ENCODE measurements around the gene BID. TPM values are rescaled to one million over a fixed set of nuclear protein-coding genes. Genes with fewer than 3 reads are reported as not detected.

The BID gene
- total RNA-seq, 4 donors from 2014 or later, result 16.5 to 35.1 (median 27.5) TPM

GRCh38 chr22:17818649-17819048 is 44.4 kb upstream of the BID start:
- Histone ChIP-seq H3K4me3 (no peak overlapping the region), H3K4me1 (no peaks in the 10 kb centered on the region), H3K9me3 (no peaks in the 10 kb centered on the region), H3K36me3 (peaks cover 0 to 77% (median 0%) of the 10 kb centered on the region in 3 donors), H3K27ac (no peak overlapping the region), H3K27me3 (no peaks in the 10 kb centered on the region)
- DNase-seq, result no peak
- TF ChIP-seq POLR2A (IDR thresholded peaks at IDR 0.05), result no peak
- TF ChIP-seq CTCF (IDR thresholded peaks at IDR 0.05), result no peak

GRCh38 chr22:17818180-17818579 is 43.9 kb upstream of the BID start:
- no peak for TF ChIP-seq CTCF (IDR thresholded peaks at IDR 0.05)
- TF ChIP-seq POLR2A (IDR thresholded peaks at IDR 0.05), result no peak
- Histone ChIP-seq H3K27me3 (no peaks in the 10 kb centered on the region), H3K9me3 (no peaks in the 10 kb centered on the region), H3K36me3 (peaks cover 0 to 76% (median 0%) of the 10 kb centered on the region in 3 donors), H3K27ac (no peak overlapping the region), H3K4me3 (no peak overlapping the region), H3K4me1 (no peaks in the 10 kb centered on the region)
- no peak for DNase-seq

- Histone ChIP-seq H3K9me3 (no peaks in the 10 kb centered on the region), H3K27ac (no peak overlapping the region), H3K4me3 (no peak overlapping the region), H3K36me3 (peaks cover 0 to 72% (median 0%) of the 10 kb centered on the region in 3 donors), H3K4me1 (no peaks in the 10 kb centered on the region), H3K27me3 (no peaks in the 10 kb centered on the region)
- no peak for TF ChIP-seq CTCF (IDR thresholded peaks at IDR 0.05)
- no peak for TF ChIP-seq POLR2A (IDR thresholded peaks at IDR 0.05)
- DNase-seq, result no peak
These were observed 43.3 kb upstream of the BID start for GRCh38 chr22:17817511-17818065.

GRCh38 chr22:17817079-17817478 is 42.8 kb upstream of the BID start:
- DNase-seq, result no peak
- Histone ChIP-seq H3K4me1 (no peaks in the 10 kb centered on the region), H3K9me3 (no peaks in the 10 kb centered on the region), H3K36me3 (peaks cover 0 to 74% (median 0%) of the 10 kb centered on the region in 3 donors), H3K27ac (no peak overlapping the region), H3K27me3 (no peaks in the 10 kb centered on the region), H3K4me3 (no peak overlapping the region)
- no peak for TF ChIP-seq CTCF (IDR thresholded peaks at IDR 0.05)
- no peak for TF ChIP-seq POLR2A (IDR thresholded peaks at IDR 0.05)

- Histone ChIP-seq H3K9me3 (no peaks in the 10 kb centered on the region), H3K27ac (no peak overlapping the region), H3K27me3 (no peaks in the 10 kb centered on the region), H3K4me1 (no peaks in the 10 kb centered on the region), H3K4me3 (no peak overlapping the region), H3K36me3 (peaks cover 0 to 73% (median 0%) of the 10 kb centered on the region in 3 donors)
- no peak for DNase-seq
- TF ChIP-seq CTCF (IDR thresholded peaks at IDR 0.05), result no peak
- TF ChIP-seq POLR2A (IDR thresholded peaks at IDR 0.05), result no peak
These were observed 42.4 kb upstream of the BID start for GRCh38 chr22:17816649-17817048.

Data from Peyer's patch (tissue), 4 donors.